ENCODE measurements around the gene HAUS3. TPM values are rescaled to one million over a fixed set of nuclear protein-coding genes. Genes with fewer than 3 reads are reported as not detected.

Gene HAUS3, protein sequence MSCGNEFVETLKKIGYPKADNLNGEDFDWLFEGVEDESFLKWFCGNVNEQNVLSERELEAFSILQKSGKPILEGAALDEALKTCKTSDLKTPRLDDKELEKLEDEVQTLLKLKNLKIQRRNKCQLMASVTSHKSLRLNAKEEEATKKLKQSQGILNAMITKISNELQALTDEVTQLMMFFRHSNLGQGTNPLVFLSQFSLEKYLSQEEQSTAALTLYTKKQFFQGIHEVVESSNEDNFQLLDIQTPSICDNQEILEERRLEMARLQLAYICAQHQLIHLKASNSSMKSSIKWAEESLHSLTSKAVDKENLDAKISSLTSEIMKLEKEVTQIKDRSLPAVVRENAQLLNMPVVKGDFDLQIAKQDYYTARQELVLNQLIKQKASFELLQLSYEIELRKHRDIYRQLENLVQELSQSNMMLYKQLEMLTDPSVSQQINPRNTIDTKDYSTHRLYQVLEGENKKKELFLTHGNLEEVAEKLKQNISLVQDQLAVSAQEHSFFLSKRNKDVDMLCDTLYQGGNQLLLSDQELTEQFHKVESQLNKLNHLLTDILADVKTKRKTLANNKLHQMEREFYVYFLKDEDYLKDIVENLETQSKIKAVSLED
- total RNA-seq (2014; rRNA removed; shearing (Covaris generic)): 6.3 and 7.8 TPM in 2 replicates

DNA sequence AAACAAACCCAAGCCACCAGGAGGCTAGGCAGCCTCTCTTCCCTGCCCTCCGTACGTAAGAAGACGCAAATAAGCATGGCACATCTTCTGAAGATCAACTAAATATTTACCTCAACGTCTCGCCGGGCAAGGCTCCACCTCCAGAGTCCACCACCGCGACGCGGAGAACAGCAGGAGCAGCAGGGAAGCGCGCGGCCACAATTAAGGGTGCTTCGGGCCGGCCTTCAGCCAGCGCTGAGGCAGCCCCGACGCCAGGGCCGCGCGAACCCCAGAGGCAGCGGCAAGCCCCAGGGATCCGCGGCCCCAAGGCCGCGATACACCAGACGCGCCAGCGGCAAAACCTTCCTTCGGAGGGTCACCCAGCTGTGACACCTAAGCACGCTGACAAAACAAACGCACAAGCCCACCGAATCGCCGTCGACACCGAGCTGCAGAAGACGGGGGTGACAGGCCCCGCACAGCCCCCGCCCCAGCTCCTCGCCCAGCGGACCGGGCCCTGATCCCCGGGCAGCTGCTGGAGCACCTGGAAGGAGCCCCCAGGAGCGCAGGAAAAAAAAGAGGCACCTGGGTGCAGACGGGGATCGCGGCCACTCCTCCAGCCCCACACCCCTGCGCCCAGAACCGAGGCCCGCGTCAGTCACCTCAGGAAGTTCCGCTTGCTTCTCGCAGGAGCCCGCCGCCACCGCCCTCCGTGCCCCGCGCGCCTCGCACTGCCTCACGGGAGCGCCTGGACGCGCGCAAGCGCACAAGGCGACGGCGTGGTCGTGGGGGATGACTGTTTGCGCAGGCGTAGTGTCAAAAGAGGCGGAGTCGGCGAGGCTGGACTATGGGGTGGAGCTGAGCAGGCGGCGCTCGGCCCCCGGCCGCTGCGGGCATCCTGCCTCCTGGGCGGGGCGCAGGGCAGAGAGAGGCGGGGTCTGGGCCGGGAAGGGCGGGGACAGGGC, at the start of gene HAUS3, which contains the start of gene POLN:
TSS of gene HAUS3 (minus strand) at position 712 of the 944 bp plus-strand sequence. CDS start 1,175 bp downstream, outside the sequence.
TSS of gene POLN (minus strand) at position 712 of the 944 bp plus-strand sequence. CDS start 12,890 bp downstream, outside the sequence.

DNA sequence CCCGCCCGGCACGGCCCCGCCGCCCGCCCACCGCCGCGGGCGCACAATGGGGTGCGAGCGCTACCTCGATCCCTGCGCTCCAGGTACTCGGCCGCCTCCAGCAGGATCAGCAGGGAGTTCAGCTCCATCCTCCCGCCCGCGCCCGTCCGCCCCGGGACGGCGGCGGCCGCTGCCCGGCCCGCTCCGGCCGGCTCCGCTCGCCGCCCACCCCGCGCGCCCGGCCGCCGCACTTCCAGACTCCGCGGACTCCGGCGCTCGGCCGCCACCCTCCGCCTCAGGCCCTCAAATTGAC, 19.9 kb upstream of the HAUS3 start, which contains the start of gene MXD4:
TSS of gene MXD4 (minus strand) at position 257 of the 292 bp plus-strand sequence. CDS start at position 128, 129 bp downstream.

Small RNAs within 50 kb of the gene (small RNA-seq; reads per million reads assigned to genes)
- gene COX6B1P5: not detected

Other genes starting within 250 kb of the HAUS3 start
- gene NELFA, start 233.1 kb downstream of the HAUS3 start, total RNA-seq (2014; rRNA removed; shearing (Covaris generic)): 38.4 and 38.8 TPM in 2 replicates
- gene NAT8L, start 182.8 kb downstream of the HAUS3 start, total RNA-seq (2014; rRNA removed; shearing (Covaris generic)): 5.0 and 6.1 TPM in 2 replicates
- not detected in 2 replicates for gene POLN, start within 50 bp of the HAUS3 start, total RNA-seq (2014; rRNA removed; shearing (Covaris generic))
- gene MXD4, start 20.0 kb upstream of the HAUS3 start, total RNA-seq (2014; rRNA removed; shearing (Covaris generic)): 10.5 and 11.9 TPM in 2 replicates
- gene ZFYVE28, start 176.5 kb upstream of the HAUS3 start, total RNA-seq (2014; rRNA removed; shearing (Covaris generic)): 3.6 and 5.0 TPM in 2 replicates
- not detected in 2 replicates for gene CFAP99, start 176.8 kb upstream of the HAUS3 start, total RNA-seq (2014; rRNA removed; shearing (Covaris generic))
- 26.6 and 34.2 TPM in 2 replicates for gene RNF4, start 227.0 kb upstream of the HAUS3 start, total RNA-seq (2014; rRNA removed; shearing (Covaris generic))

All from A375 (cell line).